Activated CD8-positive, alpha-beta T cell treated with anti-CD3 and anti-CD28 coated beads for 36 hours (primary cell): ENCODE results near the gene NXN. TPM values are rescaled to one million over a fixed set of nuclear protein-coding genes. Genes with fewer than 3 reads are reported as not detected.

ENCODE experiments used
- ATAC-seq: fragments of 200-7000 bp; cut with Tn5 transposase; one replicate; pipeline ENCODE4 v1.10.0; 2021; ENCODE audit warnings: mild to moderate bottlenecking, moderate library complexity
- CTCF ChIA-PET: fragments of 350-600 bp; sonication (Branson Sonifier 250); formaldehyde crosslinking; loops from one replicate; lab custom pipeline; 2021; ENCODE audit warnings: antibody characterized with exemption; lab: Charles Lee
- POLR2A ChIA-PET: fragments of 350-600 bp; sonication (Branson Sonifier 250); formaldehyde crosslinking; loops from one replicate; lab custom pipeline; 2021; ENCODE audit warnings: antibody characterized with exemption; lab: Charles Lee
- DNase-seq: peaks from one replicate; pipeline ENCODE4 v3.0.0-alpha.2; 2020
- H3K27ac Mint-ChIP-seq: one replicate; pipeline ENCODE4 v1.8.0; 2021; ENCODE audit warnings: mild to moderate bottlenecking, mixed read lengths
- H3K27me3 Mint-ChIP-seq: one replicate; pipeline ENCODE4 v1.8.0; 2021; ENCODE audit warnings: mixed read lengths
- H3K36me3 Mint-ChIP-seq: one replicate; pipeline ENCODE4 v1.8.0; 2021; ENCODE audit warnings: low read depth, mixed read lengths
- H3K4me1 Mint-ChIP-seq: one replicate; pipeline ENCODE4 v1.8.0; 2021; ENCODE audit warnings: low read depth, mixed read lengths
- H3K4me3 Mint-ChIP-seq: one replicate; pipeline ENCODE4 v1.8.0; 2021; ENCODE audit warnings: mild to moderate bottlenecking, moderate library complexity, mixed read lengths
- H3K9me3 Mint-ChIP-seq: one replicate; pipeline ENCODE4 v1.8.0; 2021; ENCODE audit warnings: mixed read lengths
- intact Hi-C: fragments of 100-400 bp; cut with micrococcal nuclease; formaldehyde crosslinking; loops from one replicate; pipeline ENCODE4 v1.10.0; 2022
- total RNA-seq, 2 experiments: library from RNA; stranded (reverse); gene quantifications; one replicate each; pipeline ENCODE4 v1.2.3, GENCODE V29; 2021
- TF ChIP-seq, protein P1 (sequence below): fragments of 200-600 bp; IDR thresholded peaks from one replicate; pipeline ENCODE4 v1.8.0; 2022; ENCODE audit warnings: antibody characterized with exemption, mild to moderate bottlenecking

NXN gene
- total RNA-seq, 2 experiments from 2014 or later = 1.2 to 1.4 TPM

DNA sequence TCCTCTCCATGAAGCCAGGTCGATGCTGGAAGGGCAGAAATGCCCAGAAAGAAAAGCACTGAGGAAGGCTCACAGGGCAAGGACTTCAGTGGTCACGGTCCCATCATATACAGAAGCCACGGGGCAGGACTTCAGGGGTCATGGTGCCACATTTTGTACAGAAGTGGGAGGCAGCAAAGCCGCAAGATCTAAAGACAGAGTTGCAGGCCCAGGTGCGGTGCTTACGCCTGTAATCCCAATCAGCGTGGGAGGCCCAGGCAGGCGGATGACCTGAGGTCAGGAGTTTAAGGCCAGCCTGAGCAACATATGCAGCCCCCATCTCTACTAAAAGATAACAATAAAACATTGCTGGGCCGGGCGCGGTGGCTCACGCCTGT is 96.0 kb downstream of the NXN start:
- Mint-ChIP-seq H3K27ac (no peak overlapping the region), H3K36me3 (no peaks in the 10 kb centered on the region), H3K27me3 (peaks cover 9% of the 10 kb centered on the region), H3K4me3 (no peak overlapping the region), H3K9me3 (no peaks in the 10 kb centered on the region), H3K4me1 (peaks cover 6% of the 10 kb centered on the region)
- no peak for DNase-seq
- intact Hi-C loops = loop anchor here (10.0 kb wide), 1 partner anchor 101 kb away; no protein-coding TSS in a partner anchor
- ATAC-seq = no peak
- POLR2A ChIA-PET = no interaction called here
- CTCF ChIA-PET = interaction anchor here (1.6 kb wide), 1 partner anchor 98 kb away, joined by 4 read pairs; no protein-coding TSS in a partner anchor
- TF ChIP-seq, protein P1, sequence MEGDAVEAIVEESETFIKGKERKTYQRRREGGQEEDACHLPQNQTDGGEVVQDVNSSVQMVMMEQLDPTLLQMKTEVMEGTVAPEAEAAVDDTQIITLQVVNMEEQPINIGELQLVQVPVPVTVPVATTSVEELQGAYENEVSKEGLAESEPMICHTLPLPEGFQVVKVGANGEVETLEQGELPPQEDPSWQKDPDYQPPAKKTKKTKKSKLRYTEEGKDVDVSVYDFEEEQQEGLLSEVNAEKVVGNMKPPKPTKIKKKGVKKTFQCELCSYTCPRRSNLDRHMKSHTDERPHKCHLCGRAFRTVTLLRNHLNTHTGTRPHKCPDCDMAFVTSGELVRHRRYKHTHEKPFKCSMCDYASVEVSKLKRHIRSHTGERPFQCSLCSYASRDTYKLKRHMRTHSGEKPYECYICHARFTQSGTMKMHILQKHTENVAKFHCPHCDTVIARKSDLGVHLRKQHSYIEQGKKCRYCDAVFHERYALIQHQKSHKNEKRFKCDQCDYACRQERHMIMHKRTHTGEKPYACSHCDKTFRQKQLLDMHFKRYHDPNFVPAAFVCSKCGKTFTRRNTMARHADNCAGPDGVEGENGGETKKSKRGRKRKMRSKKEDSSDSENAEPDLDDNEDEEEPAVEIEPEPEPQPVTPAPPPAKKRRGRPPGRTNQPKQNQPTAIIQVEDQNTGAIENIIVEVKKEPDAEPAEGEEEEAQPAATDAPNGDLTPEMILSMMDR = no peak

- ChIA-PET CTCF (interaction anchor here (1.6 kb wide), 1 partner anchor 98 kb away, joined by 4 read pairs; no protein-coding TSS in a partner anchor), POLR2A (no interaction called here)
- Mint-ChIP-seq H3K27ac (no peak overlapping the region), H3K9me3 (no peaks in the 10 kb centered on the region), H3K27me3 (peaks cover 10% of the 10 kb centered on the region), H3K36me3 (no peaks in the 10 kb centered on the region), H3K4me3 (no peak overlapping the region), H3K4me1 (peaks cover 6% of the 10 kb centered on the region)
- TF ChIP-seq, protein P1 = no peak
- intact Hi-C loops = loop anchor here (10.0 kb wide), 1 partner anchor 102 kb away; no protein-coding TSS in a partner anchor
- ATAC-seq (no peak), DNase-seq (no peak)
These were observed 96.6 kb downstream of the NXN start for GRCh38 chr17:882827-883585.

DNA sequence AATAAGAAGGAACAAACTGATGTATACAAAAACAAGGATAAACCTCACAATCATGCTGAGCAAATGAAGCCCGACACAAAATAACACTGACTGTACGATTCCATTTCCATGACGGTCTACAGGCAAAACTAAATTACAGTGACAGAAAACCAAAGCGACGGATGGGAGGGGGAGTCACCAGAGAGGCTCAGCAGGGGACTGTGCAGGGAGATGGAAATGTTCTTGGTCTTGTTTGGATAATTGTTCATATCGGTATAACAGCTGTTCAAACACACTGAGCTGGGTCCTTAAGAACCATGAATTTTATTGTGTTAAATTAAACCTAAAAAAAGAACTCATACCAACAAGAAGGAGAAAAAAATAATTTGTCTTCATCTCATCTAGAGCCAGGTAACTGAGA is 97.8 kb downstream of the NXN start:
- POLR2A ChIA-PET = no interaction called here
- H3K36me3 Mint-ChIP-seq = no peaks in the 10 kb centered on the region
- no peak overlapping the region for H3K4me3 Mint-ChIP-seq
- TF ChIP-seq, protein P1 = no peak
- H3K27ac Mint-ChIP-seq = no peak overlapping the region
- intact Hi-C loops = loop anchor here (10.0 kb wide), 1 partner anchor 103 kb away; no protein-coding TSS in a partner anchor
- no peaks in the 10 kb centered on the region for H3K9me3 Mint-ChIP-seq
- DNase-seq (no peak), ATAC-seq (no peak)
- peaks cover 15% of the 10 kb centered on the region for H3K27me3 Mint-ChIP-seq
- CTCF ChIA-PET = no interaction called here
- H3K4me1 Mint-ChIP-seq = peaks cover 6% of the 10 kb centered on the region

DNA sequence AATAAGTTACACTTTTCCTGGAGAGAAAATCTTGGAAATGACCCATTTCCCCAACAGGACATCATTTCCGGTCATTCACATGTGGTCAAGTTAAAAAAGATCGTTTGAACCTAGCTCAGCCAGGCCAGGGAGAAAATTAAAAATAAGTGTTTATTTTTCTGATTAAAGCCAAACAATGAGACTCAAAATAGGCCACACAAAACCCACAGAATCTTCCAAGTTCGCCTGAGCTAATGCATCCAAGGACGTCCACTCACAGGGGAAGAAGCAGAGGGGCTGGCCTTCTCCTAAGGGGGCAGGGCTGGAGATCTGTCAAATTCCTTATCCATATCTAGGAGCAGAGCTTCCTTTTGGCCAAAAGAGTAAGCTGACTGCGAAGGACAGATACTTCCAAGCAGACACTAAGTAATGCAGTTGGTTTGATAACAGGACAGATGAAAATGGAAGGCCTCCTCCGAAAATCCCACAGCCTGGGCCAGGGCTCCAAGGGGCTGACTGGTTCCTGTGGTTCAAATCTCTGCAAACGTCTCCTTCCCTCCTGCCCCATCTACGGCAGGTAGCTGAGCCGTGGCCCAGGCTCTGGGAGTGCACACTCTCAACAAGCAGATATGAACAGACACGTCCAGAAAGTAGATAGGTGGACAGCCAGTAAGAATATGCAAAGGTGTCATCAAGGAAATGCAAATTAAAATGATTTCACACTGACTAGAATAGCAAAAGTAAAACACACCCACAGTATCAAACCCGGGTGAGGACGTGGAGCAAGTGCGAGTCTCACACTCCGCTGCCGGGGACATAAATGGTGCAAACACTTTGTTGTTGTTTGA is 98.9 kb downstream of the NXN start:
- Mint-ChIP-seq H3K27me3 (peaks cover 18% of the 10 kb centered on the region), H3K4me3 (no peak overlapping the region), H3K9me3 (no peaks in the 10 kb centered on the region), H3K4me1 (peaks cover 11% of the 10 kb centered on the region), H3K27ac (no peak overlapping the region), H3K36me3 (no peaks in the 10 kb centered on the region)
- ChIA-PET CTCF (interaction anchor here (0.7 to 5.5 kb wide), 4 partner anchors 9 to 100 kb away, joined by 3 to 52 read pairs (median 7); partner anchors contain the start of gene NXN), POLR2A (no interaction called here)
- no peak for DNase-seq
- intact Hi-C loops = loop anchor here (10.0 kb wide), 1 partner anchor 104 kb away; no protein-coding TSS in a partner anchor
- no peak for ATAC-seq
- TF ChIP-seq, protein P1 = no peak
